HepG2 (cell line): ENCODE data around the gene HABP4.

Experiments used
- CTCF ChIP-seq: sonication (generic); formaldehyde crosslinking; IDR thresholded peaks from 2 replicates; pipeline ENCODE4 v1.5.0; 2020; ENCODE audit warnings: mild to moderate bottlenecking, missing genetic modification reagents, moderate library complexity
- POLR2AphosphoS2 ChIP-seq: IDR thresholded peaks from 2 replicates; pipeline ENCODE4 v1.6.1; 2011; ENCODE audit warnings: low read depth, low read length, improper control_type of control experiment
- TBX2 ChIP-seq: sonication (generic); formaldehyde crosslinking; IDR thresholded peaks from 2 replicates; pipeline ENCODE4 v1.5.0; 2020; ENCODE audit warnings: missing genetic modification reagents, mild to moderate bottlenecking, borderline replicate concordance
- ZFP62 ChIP-seq: sonication (generic); formaldehyde crosslinking; IDR thresholded peaks from 2 replicates; pipeline ENCODE4 v1.4.0; 2020; ENCODE audit warnings: missing genetic modification reagents
- ZNF24 ChIP-seq: fragments of 450-650 bp; IDR thresholded peaks from 2 replicates; pipeline ENCODE4 v1.6.1; 2017; ENCODE audit warnings: antibody characterized with exemption, mild to moderate bottlenecking
- ZNF350 ChIP-seq: sonication (generic); formaldehyde crosslinking; IDR thresholded peaks from 2 replicates; pipeline ENCODE4 v1.4.0; 2020; ENCODE audit warnings: mild to moderate bottlenecking, low read depth, missing genetic modification reagents, borderline replicate concordance
- ZNF709 ChIP-seq: sonication (generic); formaldehyde crosslinking; IDR thresholded peaks from 2 replicates; pipeline ENCODE4 v1.5.0; 2020; ENCODE audit warnings: mild to moderate bottlenecking, missing genetic modification reagents

- no peak for TF ChIP-seq TBX2 (CRISPR knock-in tag)
- TF ChIP-seq ZNF24: no peak
- no peak for TF ChIP-seq ZNF709 (CRISPR knock-in tag)
- no peak for TF ChIP-seq CTCF (CRISPR knock-in tag)
- TF ChIP-seq ZNF350: no peak
- no peak for TF ChIP-seq ZFP62 (CRISPR knock-in tag)
- no peak for TF ChIP-seq POLR2AphosphoS2
Measured at GRCh38 chr9:96532173-96532572, 82.2 kb downstream of the HABP4 start.
